ENCODE data around the gene HOMEZ. TPM values are rescaled to one million over a fixed set of nuclear protein-coding genes. Genes with fewer than 3 reads are reported as not detected.
A peak's percentile ranks its signal among the peaks of the same experiment; 100 is the strongest.

Gene HOMEZ
- polyA plus RNA-seq, 2 of the 4 experiments (the other 2 are of a cell fraction): 7.7 to 9.2 TPM

DNA sequence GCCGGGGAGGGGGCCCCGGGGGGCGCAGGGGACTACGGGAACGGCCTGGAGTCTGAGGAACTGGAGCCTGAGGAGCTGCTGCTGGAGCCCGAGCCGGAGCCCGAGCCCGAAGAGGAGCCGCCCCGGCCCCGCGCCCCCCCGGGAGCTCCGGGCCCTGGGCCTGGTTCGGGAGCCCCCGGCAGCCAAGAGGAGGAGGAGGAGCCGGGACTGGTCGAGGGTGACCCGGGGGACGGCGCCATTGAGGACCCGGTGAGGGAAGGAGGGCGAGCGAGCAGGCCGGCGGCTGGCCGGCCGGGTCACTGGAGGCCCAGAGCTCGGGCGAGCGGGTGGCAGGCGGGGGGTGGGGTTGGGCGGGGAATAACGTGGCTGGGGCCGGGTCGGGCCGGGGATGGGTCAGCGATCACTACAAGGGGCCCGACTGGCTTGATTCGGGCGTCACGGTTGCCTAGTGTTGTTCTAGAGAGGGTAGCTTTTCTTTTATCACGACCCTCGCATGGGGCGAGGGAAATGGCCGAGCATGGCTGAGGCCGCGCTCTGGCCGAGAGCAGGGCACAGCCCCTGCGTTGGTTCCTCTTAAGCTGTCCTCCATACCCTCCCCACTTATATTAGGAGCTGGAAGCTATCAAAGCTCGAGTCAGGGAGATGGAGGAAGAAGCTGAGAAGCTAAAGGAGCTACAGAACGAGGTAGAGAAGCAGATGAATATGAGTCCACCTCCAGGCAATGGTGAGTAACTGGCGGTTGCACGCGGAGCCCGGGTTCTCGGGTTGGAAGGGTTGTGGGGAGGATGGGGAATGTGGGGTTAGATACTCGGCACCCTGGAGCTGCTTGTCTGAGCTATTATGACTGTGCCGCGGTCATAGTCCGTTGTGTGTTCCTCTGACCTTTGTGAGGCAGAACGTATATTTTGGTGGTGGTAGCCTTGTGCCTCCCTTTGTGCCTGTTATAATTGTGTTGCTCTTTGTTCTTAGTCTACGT, 35.9 kb upstream of the HOMEZ start:
- FAIRE-seq (no peak), DNase-seq (ENCODE audit: low read depth in 1 of 2, low spot score in 1 of 2) (peak; percentile 41 to 44), ATAC-seq (peak; percentile 43 to 51)
- H3K27ac ChIP-seq: peak overlapping the region; percentile 99 to 100
- peak overlapping the region; percentile 97 for H3K4me3 ChIP-seq
- ChIA-PET POLR2A (interaction anchor here (0.5 to 3.2 kb wide), 12 partner anchors 11 to 793 kb away, joined by 3 to 64 read pairs (median 6); partner anchors contain the start of genes ACIN1, BCL2L2, C14orf119 and DCAF11), CTCF (interaction anchor here (0.5 to 5.2 kb wide), 15 partner anchors 12 to 823 kb away, joined by 3 to 30 read pairs (median 5); partner anchors contain the start of genes PPP1R3E and SLC22A17)
- H3K4me2 ChIP-seq: peak overlapping the region; percentile 87
- H3K9me3 ChIP-seq: no peaks in the 10 kb centered on the region
- H3K4me1 ChIP-seq: peaks cover 24% of the 10 kb centered on the region
- under 1% methylated on average over 25 of the region's 64 CpGs for WGBS (ENCODE audit: missing lambda C conversion rate)
- TF ChIP-seq PHF8 (IDR thresholded peaks at IDR 0.05; ENCODE audit: borderline replicate concordance, low read depth): peak; percentile 73; the same call in 1 of the 2 replicates
- TF ChIP-seq HOXA7 (CRISPR knock-in tag; IDR thresholded peaks at IDR 0.05): 0 out of 2 replicates have a peak, but pooled peaks have one; percentile 28
- TF ChIP-seq, protein P1, sequence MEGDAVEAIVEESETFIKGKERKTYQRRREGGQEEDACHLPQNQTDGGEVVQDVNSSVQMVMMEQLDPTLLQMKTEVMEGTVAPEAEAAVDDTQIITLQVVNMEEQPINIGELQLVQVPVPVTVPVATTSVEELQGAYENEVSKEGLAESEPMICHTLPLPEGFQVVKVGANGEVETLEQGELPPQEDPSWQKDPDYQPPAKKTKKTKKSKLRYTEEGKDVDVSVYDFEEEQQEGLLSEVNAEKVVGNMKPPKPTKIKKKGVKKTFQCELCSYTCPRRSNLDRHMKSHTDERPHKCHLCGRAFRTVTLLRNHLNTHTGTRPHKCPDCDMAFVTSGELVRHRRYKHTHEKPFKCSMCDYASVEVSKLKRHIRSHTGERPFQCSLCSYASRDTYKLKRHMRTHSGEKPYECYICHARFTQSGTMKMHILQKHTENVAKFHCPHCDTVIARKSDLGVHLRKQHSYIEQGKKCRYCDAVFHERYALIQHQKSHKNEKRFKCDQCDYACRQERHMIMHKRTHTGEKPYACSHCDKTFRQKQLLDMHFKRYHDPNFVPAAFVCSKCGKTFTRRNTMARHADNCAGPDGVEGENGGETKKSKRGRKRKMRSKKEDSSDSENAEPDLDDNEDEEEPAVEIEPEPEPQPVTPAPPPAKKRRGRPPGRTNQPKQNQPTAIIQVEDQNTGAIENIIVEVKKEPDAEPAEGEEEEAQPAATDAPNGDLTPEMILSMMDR (IDR thresholded peaks at IDR 0.05): no peak
- TF ChIP-seq POLR2A (IDR thresholded peaks at IDR 0.05; ENCODE audit: low read length): peak; percentile 42
- TF ChIP-seq MYC (IDR thresholded peaks at IDR 0.05; ENCODE audit: borderline replicate concordance, low read length): 0 out of 2 replicates have a peak, but pooled peaks have one; percentile 62
- no peak for TF ChIP-seq CHD4 (IDR thresholded peaks at IDR 0.05; ENCODE audit: borderline replicate concordance)
- no peak for TF ChIP-seq EP300 (IDR thresholded peaks at IDR 0.05)
- peak in 1 of 2 experiments; percentile 8; a peak in 2 of 5 replicates for TF ChIP-seq JUN (IDR thresholded peaks at IDR 0.05)
- TF ChIP-seq MAX (IDR thresholded peaks at IDR 0.05): 0 out of 2 replicates have a peak, but pooled peaks have one; percentile 37

DNA sequence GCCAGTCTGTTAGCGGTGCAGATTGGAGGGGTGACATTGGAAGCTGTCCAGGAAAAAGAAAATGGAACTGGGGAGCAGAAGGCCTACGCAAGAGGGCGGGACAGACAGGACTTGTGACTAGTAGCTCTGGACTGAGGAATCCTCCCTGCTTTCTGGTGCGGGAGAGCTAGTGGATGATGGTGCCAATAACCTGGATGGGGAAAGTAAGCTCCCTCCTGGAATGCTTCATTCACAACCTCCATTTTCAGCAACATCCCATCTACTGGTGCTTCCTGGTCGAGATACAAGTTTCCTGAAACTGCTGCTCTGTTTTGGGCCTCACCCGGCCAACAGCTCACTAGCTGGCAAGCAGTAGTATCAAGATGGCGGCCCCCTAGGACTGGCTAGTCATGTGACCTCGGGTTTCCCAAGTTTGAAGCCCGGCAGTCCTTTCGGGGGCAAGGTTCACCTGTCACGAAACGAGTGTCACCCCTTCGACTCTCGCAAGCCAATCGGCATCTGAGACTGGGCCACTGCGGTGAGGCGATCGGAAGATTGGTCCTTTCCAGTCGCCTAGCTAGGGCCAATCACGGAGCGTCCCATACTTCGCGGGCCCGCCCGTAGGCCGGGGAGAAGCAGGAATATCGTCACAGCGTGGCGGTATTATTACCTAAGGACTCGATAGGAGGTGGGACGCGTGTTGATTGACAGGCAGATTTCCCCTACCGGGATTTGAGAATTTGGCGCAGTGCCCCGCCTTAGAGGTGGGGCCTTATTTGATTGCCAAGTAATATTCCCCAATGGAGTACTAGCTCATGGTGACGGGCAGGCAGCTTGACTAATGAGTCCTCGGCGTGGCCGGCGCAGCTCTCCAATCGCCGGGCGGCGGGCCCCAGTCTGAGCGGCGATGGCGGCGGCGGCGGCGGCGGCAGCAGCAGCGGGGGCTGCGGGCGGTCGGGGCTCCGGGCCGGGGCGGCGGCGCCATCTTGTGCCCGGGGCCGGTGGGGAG, 34.9 kb upstream of the HOMEZ start, which contains the start of gene PABPN1:
PABPN1 (plus strand) TSS at position 874 of the 988 bp plus-strand sequence; CDS start at position 887, 13 bp downstream.
- Histone ChIP-seq H3K4me3 (peak within 1 kb of the TSS; percentile 97), H3K9me3 (no peaks in the 10 kb centered on the region), H3K27ac (peak within 1 kb of the TSS; percentile 99 to 100), H3K4me1 (peaks cover 24% of the 10 kb centered on the region), H3K4me2 (peak within 1 kb of the TSS; percentile 87)
- ChIA-PET POLR2A (interaction anchor here (0.6 to 3.2 kb wide), 13 partner anchors 10 to 794 kb away, joined by 3 to 64 read pairs (median 5); partner anchors contain the start of genes ACIN1, BCL2L2, C14orf119 and DCAF11), CTCF (interaction anchor here (0.5 to 5.2 kb wide), 13 partner anchors 11 to 824 kb away, joined by 3 to 30 read pairs (median 7); partner anchors contain the start of genes BCL2L2 and PPP1R3E)
- DNase-seq (ENCODE audit: low read depth in 1 of 2, low spot score in 1 of 2) (peak; percentile 98 to 100), FAIRE-seq (peak; percentile 7), ATAC-seq (peak; percentile 90 to 96)
- 10% methylated on average over 32 of the region's 63 CpGs for WGBS (ENCODE audit: missing lambda C conversion rate)
- peak in 1 of 2 experiments; percentile 61; a peak in 1 of 4 replicates for TF ChIP-seq CEBPB (IDR thresholded peaks at IDR 0.05)
- no peak for TF ChIP-seq SREBF2 (IDR thresholded peaks at IDR 0.05)
- no peak for TF ChIP-seq HES2 (IDR thresholded peaks at IDR 0.05)
- TF ChIP-seq PBX3 (IDR thresholded peaks at IDR 0.05): peak; percentile 98
- no peak for TF ChIP-seq TFCP2L1 (CRISPR knock-in tag; IDR thresholded peaks at IDR 0.05)
- no peak for TF ChIP-seq KDM5A (IDR thresholded peaks at IDR 0.05)
- no peak for TF ChIP-seq NPAS2 (CRISPR knock-in tag; IDR thresholded peaks at IDR 0.05; ENCODE audit: borderline replicate concordance)
- TF ChIP-seq ZC3H11A (IDR thresholded peaks at IDR 0.05): no peak
- no peak for TF ChIP-seq RNF2 (IDR thresholded peaks at IDR 0.05; ENCODE audit: borderline replicate concordance, low read depth)
- TF ChIP-seq BCL3 (IDR thresholded peaks at IDR 0.05): peak; percentile 70; the same call in 1 of the 3 replicates
- no peak; the same call in 1 of the 2 replicates for TF ChIP-seq HEYL (CRISPR knock-in tag; IDR thresholded peaks at IDR 0.05)
- TF ChIP-seq CHD4 (IDR thresholded peaks at IDR 0.05; ENCODE audit: borderline replicate concordance): no peak
- TF ChIP-seq MAX (IDR thresholded peaks at IDR 0.05): peak; percentile 55
- TF ChIP-seq, protein P2, sequence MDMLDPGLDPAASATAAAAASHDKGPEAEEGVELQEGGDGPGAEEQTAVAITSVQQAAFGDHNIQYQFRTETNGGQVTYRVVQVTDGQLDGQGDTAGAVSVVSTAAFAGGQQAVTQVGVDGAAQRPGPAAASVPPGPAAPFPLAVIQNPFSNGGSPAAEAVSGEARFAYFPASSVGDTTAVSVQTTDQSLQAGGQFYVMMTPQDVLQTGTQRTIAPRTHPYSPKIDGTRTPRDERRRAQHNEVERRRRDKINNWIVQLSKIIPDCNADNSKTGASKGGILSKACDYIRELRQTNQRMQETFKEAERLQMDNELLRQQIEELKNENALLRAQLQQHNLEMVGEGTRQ (IDR thresholded peaks at IDR 0.05): peak; percentile 93
- 0 out of 2 replicates have a peak, but pooled peaks have one; percentile 46 for TF ChIP-seq ATOH8 (CRISPR knock-in tag; IDR thresholded peaks at IDR 0.05; ENCODE audit: low read depth)
- peak; percentile 58 to 82; a peak in 3 of 5 replicates for TF ChIP-seq JUN (IDR thresholded peaks at IDR 0.05)
- TF ChIP-seq RARB (CRISPR knock-in tag; IDR thresholded peaks at IDR 0.05): no peak; the same call in 1 of the 2 replicates
- no peak for TF ChIP-seq EP300 (IDR thresholded peaks at IDR 0.05)
- TF ChIP-seq CHD2 (IDR thresholded peaks at IDR 0.05; ENCODE audit: low read length, partially characterized antibody): peak; percentile 51
